GM23338 (cell line): ENCODE measurements around the gene PPIP5K1.
"Not testable (repeated sequence)": the region's sequence is repeated elsewhere in the genome, so short reads cannot be mapped to it uniquely, and the experiment has no call there.

ENCODE experiments used
- CTCF ChIP-seq, 2 experiments: fragments of 200-600 bp in 1 of 2; sonication (generic) in 1 of 2; conservative IDR thresholded peaks; 2 replicates each; pipeline versions ENCODE4 v1.5.1 to v1.6.1; 2016 to 2017; ENCODE audit warnings: antibody characterized with exemption in 2 of 2, low read depth in 2 of 2, mild to moderate bottlenecking in 2 of 2, moderate library complexity in 1 of 2
- ETS1 ChIP-seq: IDR thresholded peaks from 2 replicates; pipeline ENCODE4 v1.6.1; 2016; ENCODE audit warnings: antibody characterized with exemption
- EZH2 ChIP-seq: fragments of 200-600 bp; sonication (generic); IDR thresholded peaks from one replicate; pipeline ENCODE4 v1.8.0; 2017; ENCODE audit warnings: antibody characterized with exemption, mild to moderate bottlenecking, low read depth; ENCODE audit not compliant: unreplicated experiment
- EZH2phosphoT487 ChIP-seq: fragments of 200-600 bp; sonication (generic); IDR thresholded peaks from one replicate; pipeline ENCODE4 v1.8.1; 2018; ENCODE audit warnings: antibody characterized with exemption; ENCODE audit not compliant: unreplicated experiment
- POLR2AphosphoS5 ChIP-seq: IDR thresholded peaks from 2 replicates; pipeline ENCODE4 v1.6.1; 2016; ENCODE audit warnings: antibody characterized with exemption, low read depth
- ZNF114 ChIP-seq: fragments of 250-450 bp; sonication (Bioruptor Pico); IDR thresholded peaks from 2 replicates; pipeline ENCODE4 v1.5.0; 2020; ENCODE audit warnings: mild to moderate bottlenecking, moderate library complexity

DNA sequence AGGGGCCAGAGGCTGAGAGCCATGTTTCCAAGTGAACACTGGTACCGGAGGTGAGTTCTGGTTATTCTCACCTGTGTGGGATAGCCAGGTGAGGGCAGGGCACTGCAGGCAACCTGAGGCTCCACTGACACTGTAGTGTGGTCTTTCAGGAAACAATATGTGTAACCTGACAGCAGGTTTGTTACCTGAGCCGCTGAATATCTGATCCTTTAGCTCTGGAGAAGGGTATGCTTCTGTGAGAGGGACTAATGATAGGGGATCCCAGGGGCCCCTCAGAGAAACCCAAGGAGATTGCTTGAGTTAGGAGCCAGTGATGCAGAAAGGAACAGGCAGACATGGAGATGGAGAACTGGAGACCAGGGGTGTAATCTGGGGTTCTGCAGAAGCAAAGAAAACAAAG is 28.7 kb upstream of the PPIP5K1 start, which contains the start of gene STRC:
- not testable (repeated sequence) for TF ChIP-seq CTCF (conservative IDR thresholded peaks at IDR 0.05; ENCODE audit: low read depth in 2 of 2); POLR2AphosphoS5; EZH2; ETS1; EZH2phosphoT487; ZNF114 (CRISPR knock-in tag)
